Skin of body (tissue), 3 donors: Measurements from ENCODE around the gene COX4I2. TPM values are rescaled to one million over a fixed set of nuclear protein-coding genes. Genes with fewer than 3 reads are reported as not detected.

Experiments used
- DNase-seq: peaks from one replicate; lab custom pipeline; 2025; lab: John Stamatoyannopoulos, UW
- small RNA-seq: library from RNA; depleted of rRNA; stranded (forward); fragments of <200 nt; gene quantifications from one replicate; pipeline ENCODE3, GENCODE V24; 2014; ENCODE audit warnings: low replicate concordance
- total RNA-seq: library from RNA; depleted of rRNA; stranded (reverse); fragments of >200 nt; gene quantifications from one replicate; pipeline ENCODE4 v1.2.3, GENCODE V29; 2014

Gene COX4I2
- total RNA-seq, 1 donor from 2014 or later = 4.1 TPM

- DNase-seq = no peak
These were observed 56.4 kb downstream of the COX4I2 start for GRCh38 chr20:31693987-31694661.

Small RNA genes lying within 50 kb of the gene (small RNA-seq; reads per million reads assigned to genes)
- gene MIR3193 = not detected

Other genes with a start within 250 kb of the COX4I2 start
- not detected for gene DEFB119, start 247.3 kb upstream of the COX4I2 start, total RNA-seq
- gene DEFB121, start 231.7 kb upstream of the COX4I2 start, total RNA-seq = not detected
- gene DEFB123, start 197.3 kb upstream of the COX4I2 start, total RNA-seq = not detected
- not detected for gene DEFB124, start 162.8 kb upstream of the COX4I2 start, total RNA-seq
- gene REM1, start 162.6 kb upstream of the COX4I2 start, total RNA-seq = 2.2 TPM
- gene HM13, start 123.5 kb upstream of the COX4I2 start, total RNA-seq = 41.1 TPM
- gene ID1, start 32.6 kb upstream of the COX4I2 start, total RNA-seq = 130 TPM
- 56.4 TPM for gene BCL2L1, start 85.0 kb downstream of the COX4I2 start, total RNA-seq
- gene TPX2, start 101.4 kb downstream of the COX4I2 start, total RNA-seq = 14.8 TPM
- 6.1 TPM for gene MYLK2, start 181.4 kb downstream of the COX4I2 start, total RNA-seq
- gene FOXS1, start 207.7 kb downstream of the COX4I2 start, total RNA-seq = 1.4 TPM
- 3.2 TPM for gene DUSP15, start 232.6 kb downstream of the COX4I2 start, total RNA-seq
- gene TTLL9, start 232.7 kb downstream of the COX4I2 start, total RNA-seq = 0.30 TPM